Trophoblast cell (in vitro differentiated cells and primary cell): ENCODE results near the gene TANK.
A peak's percentile ranks its signal among the peaks of the same experiment; 100 is the strongest.

ENCODE experiments used
- DNase-seq, 2 donors: peaks; one replicate each; pipeline ENCODE4 v3.0.0-alpha.2; 2016
- H2AFZ ChIP-seq: 2 replicates; pipeline ENCODE4 v1.6.1; 2013; ENCODE audit warnings: low read length, moderate library complexity, mild to moderate bottlenecking; ENCODE audit not compliant: insufficient read depth, poor library complexity
- H2AK5ac ChIP-seq: 2 replicates; pipeline ENCODE4 v1.6.1; 2013; ENCODE audit warnings: mild to moderate bottlenecking, low read length
- H2BK120ac ChIP-seq: 2 replicates; pipeline ENCODE4 v1.6.1; 2013; ENCODE audit warnings: low read length, mild to moderate bottlenecking, moderate library complexity; ENCODE audit not compliant: insufficient read depth, poor library complexity
- H2BK12ac ChIP-seq: 2 replicates; pipeline ENCODE4 v1.6.1; 2013; ENCODE audit warnings: mild to moderate bottlenecking, low read length, moderate library complexity
- H2BK5ac ChIP-seq: 2 replicates; pipeline ENCODE4 v1.6.1; 2013; ENCODE audit warnings: low read length, low read depth, moderate library complexity, mild to moderate bottlenecking; ENCODE audit not compliant: poor library complexity
- H3K14ac ChIP-seq: 2 replicates; pipeline ENCODE4 v1.6.1; 2013; ENCODE audit warnings: mild to moderate bottlenecking, low read length
- H3K18ac ChIP-seq: 2 replicates; pipeline ENCODE4 v1.6.1; 2013; ENCODE audit warnings: mild to moderate bottlenecking, low read length
- H3K23ac ChIP-seq: 2 replicates; pipeline ENCODE4 v1.6.1; 2013; ENCODE audit warnings: low read length
- H3K27ac ChIP-seq: 2 replicates; pipeline ENCODE4 v1.5.1; 2013; ENCODE audit warnings: low read depth, mild to moderate bottlenecking, inconsistent platforms, low read length, moderate library complexity
- H3K27me3 ChIP-seq: 2 replicates; pipeline ENCODE4 v1.6.1; 2013; ENCODE audit warnings: inconsistent platforms, mild to moderate bottlenecking, low read length, moderate library complexity; ENCODE audit not compliant: insufficient read depth
- H3K36me3 ChIP-seq, 2 experiments: 1 replicate in 1 of 2; 2 replicates in 1 of 2; pipeline ENCODE4 v1.6.1; 2013; ENCODE audit warnings: low read length in 2 of 2, mild to moderate bottlenecking in 2 of 2, moderate library complexity in 1 of 2; ENCODE audit not compliant: insufficient read depth in 2 of 2, control insufficient read depth in 1 of 2
- H3K4ac ChIP-seq: 2 replicates; pipeline ENCODE4 v1.6.1; 2013; ENCODE audit warnings: low read depth, mild to moderate bottlenecking, low read length, moderate library complexity
- H3K4me1 ChIP-seq, 2 experiments: 1 replicate in 1 of 2; 2 replicates in 1 of 2; pipeline ENCODE4 v1.6.1; 2013; ENCODE audit warnings: low read length in 2 of 2, mild to moderate bottlenecking in 2 of 2, moderate library complexity in 1 of 2; ENCODE audit not compliant: insufficient read depth in 2 of 2, control insufficient read depth in 1 of 2
- H3K4me2 ChIP-seq: 2 replicates; pipeline ENCODE4 v1.6.1; 2013; ENCODE audit warnings: inconsistent platforms, mild to moderate bottlenecking, low read length, moderate library complexity
- H3K4me3 ChIP-seq: 2 replicates; pipeline ENCODE4 v1.5.1; 2013; ENCODE audit warnings: mild to moderate bottlenecking, low read depth, low read length, inconsistent platforms
- H3K79me1 ChIP-seq: one replicate; pipeline ENCODE4 v1.6.1; 2013; ENCODE audit warnings: low read length
- H3K79me2 ChIP-seq: 2 replicates; pipeline ENCODE4 v1.6.1; 2013; ENCODE audit warnings: low read length, mild to moderate bottlenecking; ENCODE audit not compliant: control insufficient read depth, insufficient read depth, poor library complexity
- H3K9ac ChIP-seq: 2 replicates; pipeline ENCODE4 v1.6.1; 2013; ENCODE audit warnings: mild to moderate bottlenecking, low read length
- H3K9me3 ChIP-seq: 2 replicates; pipeline ENCODE4 v1.6.1; 2013; ENCODE audit warnings: low read depth, mild to moderate bottlenecking, control low read depth, inconsistent platforms, low read length; ENCODE audit not compliant: insufficient read depth
- H4K12ac ChIP-seq: 2 replicates; pipeline ENCODE4 v1.6.1; 2013; ENCODE audit warnings: low read depth, mild to moderate bottlenecking, low read length, moderate library complexity
- H4K8ac ChIP-seq: 2 replicates; pipeline ENCODE4 v1.6.1; 2013; ENCODE audit warnings: low read depth, mild to moderate bottlenecking, low read length, moderate library complexity
- H4K91ac ChIP-seq: one replicate; pipeline ENCODE4 v1.6.1; 2013; ENCODE audit warnings: low read depth, mild to moderate bottlenecking, low read length, moderate library complexity
- WGBS: extraction: QIAGEN DNeasy Blood & Tissue Kit; methylation state at CpG from one replicate; pipeline ENCODE4 v1.1.7; 2013; ENCODE audit warnings: missing lambda C conversion rate; ENCODE audit not compliant: insufficient read length, insufficient coverage; ENCODE audit errors: extremely low coverage; 5-methylcytosine and 5-hydroxymethylcytosine counted together

TANK gene

GRCh38 chr2:161118722-161119121, 41.5 kb upstream of the TANK start:
- H3K9me3 ChIP-seq: no peaks in the 10 kb centered on the region
- H3K27me3 ChIP-seq: no peaks in the 10 kb centered on the region
- DNase-seq: no peak
- H2BK12ac ChIP-seq: no peak overlapping the region
- peaks cover 13% of the 10 kb centered on the region for H3K79me1 ChIP-seq
- H3K27ac ChIP-seq: no peak overlapping the region
- no peaks in the 10 kb centered on the region for H3K36me3 ChIP-seq
- H2BK120ac ChIP-seq: no peak overlapping the region
- H3K4me3 ChIP-seq: no peak overlapping the region
- no peak overlapping the region for H4K12ac ChIP-seq
- no peak overlapping the region for H3K4ac ChIP-seq
- H4K91ac ChIP-seq: no peak overlapping the region
- peaks cover 3 to 4% of the 10 kb centered on the region in 2 experiments for H3K4me1 ChIP-seq
- no peak overlapping the region for H3K23ac ChIP-seq
- H2BK5ac ChIP-seq: no peak overlapping the region
- H4K8ac ChIP-seq: no peak overlapping the region
- no peak overlapping the region for H3K9ac ChIP-seq
- H3K18ac ChIP-seq: no peak overlapping the region
- H2AK5ac ChIP-seq: no peak overlapping the region
- H3K4me2 ChIP-seq: no peak overlapping the region
- no peak overlapping the region for H3K14ac ChIP-seq
- H2AFZ ChIP-seq: no peak overlapping the region
- no peaks in the 10 kb centered on the region for H3K79me2 ChIP-seq

DNA sequence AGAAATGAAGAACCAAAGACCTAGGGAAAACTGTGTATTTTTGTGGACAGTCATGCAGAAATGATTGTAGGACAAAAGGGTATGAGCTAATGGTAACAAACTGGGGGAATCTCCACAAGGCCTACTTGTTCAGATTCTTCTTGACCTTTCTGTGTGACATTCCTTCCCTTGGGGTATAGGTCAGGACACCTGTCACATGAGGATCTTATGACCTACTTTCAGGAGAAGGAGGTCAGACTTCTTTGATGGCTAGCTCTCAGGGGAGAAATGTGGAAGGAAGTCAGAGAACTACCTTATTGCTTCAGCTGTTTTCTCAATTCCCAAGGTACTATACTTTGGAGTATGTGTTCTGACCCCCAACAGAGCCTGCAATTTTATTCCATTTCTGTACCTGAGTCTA, 40.7 kb upstream of the TANK start:
- H3K27ac ChIP-seq: peak overlapping the region; percentile 72
- H3K9me3 ChIP-seq: no peaks in the 10 kb centered on the region
- no peak overlapping the region for H3K4me2 ChIP-seq
- H4K8ac ChIP-seq: no peak overlapping the region
- H2BK12ac ChIP-seq: peak overlapping the region; percentile 26
- no peak overlapping the region for H3K4me3 ChIP-seq
- no peak overlapping the region for H3K9ac ChIP-seq
- no peaks in the 10 kb centered on the region for H3K79me2 ChIP-seq
- H3K27me3 ChIP-seq: no peaks in the 10 kb centered on the region
- no peak overlapping the region for H3K4ac ChIP-seq
- no peak overlapping the region for H3K18ac ChIP-seq
- H3K14ac ChIP-seq: no peak overlapping the region
- H4K91ac ChIP-seq: peak overlapping the region; percentile 86
- H3K79me1 ChIP-seq: peaks cover 19% of the 10 kb centered on the region
- no peak for DNase-seq
- no peak overlapping the region for H2AFZ ChIP-seq
- peaks cover 5 to 8% of the 10 kb centered on the region in 2 experiments for H3K4me1 ChIP-seq
- peak overlapping the region; percentile 74 for H2BK120ac ChIP-seq
- no peak overlapping the region for H4K12ac ChIP-seq
- H2AK5ac ChIP-seq: no peak overlapping the region
- H2BK5ac ChIP-seq: no peak overlapping the region
- no peak overlapping the region for H3K23ac ChIP-seq
- H3K36me3 ChIP-seq: no peaks in the 10 kb centered on the region

- peak overlapping the region; percentile 94 for H2BK12ac ChIP-seq
- no peaks in the 10 kb centered on the region for H3K36me3 ChIP-seq
- no peak overlapping the region for H3K18ac ChIP-seq
- no peak for DNase-seq
- no peak overlapping the region for H3K14ac ChIP-seq
- H2AK5ac ChIP-seq: no peak overlapping the region
- peaks cover 17% of the 10 kb centered on the region for H3K79me1 ChIP-seq
- peak overlapping the region; percentile 58 for H2BK120ac ChIP-seq
- H2AFZ ChIP-seq: no peak overlapping the region
- H3K4me2 ChIP-seq: no peak overlapping the region
- H3K9me3 ChIP-seq: no peaks in the 10 kb centered on the region
- H4K8ac ChIP-seq: no peak overlapping the region
- no peak overlapping the region for H4K12ac ChIP-seq
- no peak overlapping the region for H4K91ac ChIP-seq
- H3K4me1 ChIP-seq: peaks cover 3 to 7% of the 10 kb centered on the region in 2 experiments
- no peak overlapping the region for H3K23ac ChIP-seq
- H3K4me3 ChIP-seq: no peak overlapping the region
- H3K27me3 ChIP-seq: no peaks in the 10 kb centered on the region
- H3K4ac ChIP-seq: no peak overlapping the region
- no peak overlapping the region for H3K27ac ChIP-seq
- no peak overlapping the region for H2BK5ac ChIP-seq
- no peak overlapping the region for H3K9ac ChIP-seq
- no CpG with 5 or more reads among the region's 6 CpGs for WGBS
- no peaks in the 10 kb centered on the region for H3K79me2 ChIP-seq
These were observed 39.5 kb upstream of the TANK start for GRCh38 chr2:161120775-161121174.

GRCh38 chr2:161121622-161122021, 38.6 kb upstream of the TANK start:
- no peak overlapping the region for H3K14ac ChIP-seq
- H3K23ac ChIP-seq: no peak overlapping the region
- peak overlapping the region; percentile 10 for H3K4me2 ChIP-seq
- peak overlapping the region; percentile 82 for H2BK12ac ChIP-seq
- H3K79me1 ChIP-seq: peaks cover 17% of the 10 kb centered on the region
- no peak overlapping the region for H2AFZ ChIP-seq
- H4K8ac ChIP-seq: no peak overlapping the region
- H3K9ac ChIP-seq: no peak overlapping the region
- peaks cover 2 to 6% of the 10 kb centered on the region in 2 experiments for H3K4me1 ChIP-seq
- H3K18ac ChIP-seq: peak overlapping the region; percentile 38
- H2BK120ac ChIP-seq: peak overlapping the region; percentile 49
- H3K79me2 ChIP-seq: no peaks in the 10 kb centered on the region
- H3K36me3 ChIP-seq: no peaks in the 10 kb centered on the region
- H3K4ac ChIP-seq: peak overlapping the region; percentile 20
- no peak overlapping the region for H3K27ac ChIP-seq
- no peak overlapping the region for H4K12ac ChIP-seq
- H4K91ac ChIP-seq: peak overlapping the region; percentile 71
- no CpG with 5 or more reads among the region's 2 CpGs for WGBS
- H3K9me3 ChIP-seq: no peaks in the 10 kb centered on the region
- no peak overlapping the region for H3K4me3 ChIP-seq
- H3K27me3 ChIP-seq: no peaks in the 10 kb centered on the region
- DNase-seq: no peak
- peak overlapping the region; percentile 65 for H2BK5ac ChIP-seq
- peak overlapping the region; percentile 81 for H2AK5ac ChIP-seq
